Esophagus squamous epithelium (tissue), 4 donors: ENCODE results near the gene FHIP1A.

Source experiments
- CTCF ChIP-seq, 6 experiments: fragments of 450-650 bp in 4 of 6; fragments of 200-600 bp in 2 of 6; sonication (generic) in 2 of 6; IDR thresholded peaks; one replicate each; pipeline ENCODE4 v1.5.1; 2016 to 2019; ENCODE audit warnings: antibody characterized with exemption in 6 of 6, mild to moderate bottlenecking in 4 of 6, moderate library complexity in 4 of 6
- POLR2A ChIP-seq, 4 donors: fragments of 450-650 bp; IDR thresholded peaks; one replicate each; pipeline ENCODE4 v1.6.1; 2017; ENCODE audit warnings: antibody characterized with exemption in 4 of 4, mild to moderate bottlenecking in 4 of 4, moderate library complexity in 3 of 4

- TF ChIP-seq POLR2A (IDR thresholded peaks at IDR 0.05), result no peak
- no peak for TF ChIP-seq CTCF (IDR thresholded peaks at IDR 0.05)
These were observed 34.8 kb downstream of the FHIP1A start for GRCh38 chr4:151443752-151444151.
